HPDE6-E6E7 (cell line): ENCODE data around the gene ADIPOR2.
"Not testable (repeated sequence)": the region's sequence is repeated elsewhere in the genome, so short reads cannot be mapped to it uniquely, and the experiment has no call there.

Source experiments
- DNase-seq: peaks from one replicate; pipeline ENCODE4 v3.0.0; 2011; ENCODE audit warnings: missing footprints; ENCODE audit errors: extremely low spot score

ADIPOR2 gene

DNA sequence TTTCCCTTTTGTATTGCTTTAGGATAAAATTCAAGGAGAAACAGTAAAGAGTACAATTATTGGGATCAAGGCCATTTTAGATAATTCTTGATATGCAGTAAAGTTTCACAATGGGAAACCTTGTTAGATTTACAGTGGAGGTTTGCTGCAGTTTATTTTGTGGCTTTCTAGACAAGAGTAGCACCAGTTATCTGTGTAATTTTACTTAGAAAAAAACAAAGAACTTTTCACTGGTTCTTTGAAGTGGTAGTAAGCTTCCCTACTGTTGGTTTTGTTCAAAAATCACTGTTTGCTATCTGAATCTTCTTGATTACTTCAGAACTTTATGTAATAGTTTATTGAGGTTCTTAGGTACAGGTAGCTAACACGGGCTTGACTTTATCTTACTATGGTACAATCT, 42.0 kb downstream of the ADIPOR2 start:
- no peak for DNase-seq

- DNase-seq, result not testable (repeated sequence)
Observed at GRCh38 chr12:1733712-1734111, 42.8 kb downstream of the ADIPOR2 start.

DNA sequence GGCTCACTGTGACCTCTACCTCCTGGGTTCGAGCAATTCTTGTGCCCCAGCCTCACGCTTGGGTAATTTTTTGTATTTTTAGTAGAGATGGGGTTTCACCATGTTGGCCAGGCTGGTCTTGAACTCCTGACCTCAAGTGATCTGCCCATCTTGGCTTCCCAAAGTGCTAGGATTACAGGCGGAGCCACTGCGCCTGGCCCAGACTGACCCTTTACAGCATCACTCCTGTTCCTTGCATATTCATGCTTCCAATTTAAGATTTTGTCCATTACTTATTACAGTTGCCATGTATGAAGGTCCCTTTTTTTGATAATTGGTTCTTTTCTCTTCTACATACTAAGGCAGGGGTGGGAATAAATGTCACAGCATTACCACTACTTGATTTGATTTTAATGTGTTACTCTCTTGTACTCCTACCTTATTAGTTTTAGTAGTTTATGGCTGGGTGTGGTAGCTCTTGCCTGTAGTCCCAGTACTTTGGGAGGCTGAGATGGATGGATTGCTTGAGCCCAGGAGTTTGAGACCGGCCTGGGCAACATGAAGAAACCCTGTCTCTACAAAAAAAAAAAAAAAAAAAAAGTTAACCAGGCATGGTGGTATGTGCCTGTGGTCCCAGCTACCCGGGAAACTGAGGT, 46.9 kb downstream of the ADIPOR2 start:
- no peak for DNase-seq

GRCh38 chr12:1738446-1738845, 47.6 kb downstream of the ADIPOR2 start:
- no peak for DNase-seq

- DNase-seq, result no peak
Observed at GRCh38 chr12:1739368-1739767, 48.5 kb downstream of the ADIPOR2 start.

DNA sequence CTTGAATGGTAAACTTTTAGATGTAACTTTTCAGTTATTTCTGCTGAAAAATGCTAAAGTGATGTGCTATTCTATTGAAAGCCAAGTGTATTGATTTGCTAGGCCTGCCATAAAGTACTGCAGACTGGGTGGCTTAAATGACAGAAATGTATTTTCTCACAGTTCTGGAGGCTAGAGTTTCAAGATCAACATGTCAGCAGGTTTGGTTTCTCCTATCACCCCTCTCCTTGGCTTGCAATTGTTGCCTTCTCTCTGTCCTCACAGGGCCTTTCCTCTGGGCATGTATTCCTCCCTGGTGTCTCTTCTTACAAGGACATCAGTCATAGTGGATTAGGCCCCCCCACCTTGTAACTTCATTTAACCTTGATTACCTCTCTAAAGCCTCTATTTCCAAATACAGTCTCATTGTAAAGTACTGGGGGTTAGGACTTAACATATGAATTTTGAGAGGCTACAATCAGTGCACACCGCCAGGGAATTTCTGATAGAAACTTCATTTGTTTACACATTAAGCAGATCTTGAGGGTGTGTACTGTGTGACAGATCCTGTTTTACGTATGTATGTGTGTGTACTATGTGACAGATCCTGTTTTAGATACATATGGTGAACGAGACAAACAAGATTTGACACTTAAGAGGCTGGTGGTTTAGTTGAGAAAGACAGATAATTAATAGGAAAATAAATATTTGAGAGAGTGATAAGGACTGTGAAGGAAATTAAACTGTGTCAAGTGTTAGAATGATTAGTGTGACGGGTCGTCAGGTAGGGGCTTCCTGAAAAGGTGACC, 49.5 kb downstream of the ADIPOR2 start:
- DNase-seq, result no peak

DNA sequence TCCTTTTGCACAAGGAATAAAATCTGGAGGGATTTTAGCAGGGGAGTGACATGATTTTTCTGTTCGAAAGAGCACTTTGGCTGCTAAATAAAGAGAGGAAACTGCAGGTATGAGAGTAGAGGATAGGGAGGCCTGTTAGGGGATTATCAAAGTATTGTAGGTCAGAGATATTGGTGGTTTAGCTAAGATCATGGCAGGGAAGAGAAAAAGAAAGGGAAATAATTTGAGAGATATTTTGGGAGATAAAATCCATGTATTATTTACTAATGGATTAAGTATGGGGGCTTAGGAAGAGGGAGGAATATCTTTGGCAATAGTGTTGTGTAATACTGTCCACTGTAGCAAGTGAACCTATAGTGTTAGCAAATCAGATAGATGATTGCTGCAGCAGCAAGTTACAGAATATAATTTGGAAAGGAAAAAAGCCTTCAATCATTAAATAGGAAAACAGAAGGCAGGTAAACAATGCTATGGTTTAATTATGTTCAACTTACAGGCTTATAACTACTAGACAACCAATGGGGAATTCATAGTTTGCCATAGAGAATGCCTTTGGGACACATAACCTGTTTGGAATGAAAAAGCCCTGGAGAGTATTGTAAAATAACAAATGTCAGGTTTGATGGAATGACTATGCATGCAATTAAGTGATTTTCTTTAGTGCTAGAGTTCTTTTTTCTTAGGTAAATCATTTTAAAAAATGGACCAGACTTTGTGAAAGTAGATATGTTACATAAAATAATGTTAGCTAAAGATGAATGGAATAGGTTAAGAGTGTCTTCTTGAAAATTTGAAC, 50.5 kb downstream of the ADIPOR2 start:
- no peak for DNase-seq

GRCh38 chr12:1744932-1745331, 54.1 kb downstream of the ADIPOR2 start:
- no peak for DNase-seq

- no peak for DNase-seq
Observed at GRCh38 chr12:1747609-1748008, 56.7 kb downstream of the ADIPOR2 start.

GRCh38 chr12:1749019-1749418, 58.1 kb downstream of the ADIPOR2 start:
- no peak for DNase-seq

DNA sequence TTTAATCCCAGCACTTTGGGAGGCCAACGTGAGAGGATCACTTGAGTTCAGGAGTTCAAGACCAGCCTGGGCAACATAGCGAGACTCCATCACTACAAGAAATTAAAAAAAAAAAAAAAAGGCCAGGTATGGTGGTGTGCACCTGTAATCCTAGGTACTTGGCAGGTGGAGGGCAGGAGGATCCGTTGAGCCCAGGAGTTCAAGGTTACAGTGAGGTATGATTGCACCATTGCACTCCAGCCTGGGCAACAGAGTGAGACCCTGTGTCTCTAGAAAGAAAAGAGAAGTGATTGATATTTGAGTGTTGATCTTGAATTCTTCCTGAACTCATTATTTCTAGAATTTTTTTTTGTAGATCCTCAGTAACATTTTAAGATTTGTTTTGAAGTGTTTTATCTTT, 59.4 kb downstream of the ADIPOR2 start:
- no peak for DNase-seq

DNA sequence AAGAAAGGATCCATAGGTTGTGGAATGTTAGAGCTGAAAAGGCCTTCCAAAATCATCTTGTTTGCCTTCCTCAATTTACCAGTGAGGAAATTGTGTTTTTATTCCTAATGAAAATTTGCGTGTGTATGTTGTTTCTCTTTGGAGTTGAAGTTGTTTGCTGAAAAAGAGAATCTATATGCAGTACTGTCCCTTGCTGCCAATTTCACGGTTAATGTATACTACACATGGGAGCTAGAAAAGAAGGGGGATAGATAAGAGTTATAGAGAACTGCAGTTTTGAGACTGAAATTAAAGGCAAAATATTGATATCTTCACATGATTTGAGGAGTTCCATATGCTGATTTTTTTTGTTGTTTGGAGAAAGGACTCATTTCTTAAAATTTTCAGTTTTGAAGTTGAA, 67.5 kb downstream of the ADIPOR2 start:
- DNase-seq, result no peak

GRCh38 chr12:1758887-1759286, 68.0 kb downstream of the ADIPOR2 start:
- no peak for DNase-seq

GRCh38 chr12:1760566-1761382, 69.9 kb downstream of the ADIPOR2 start:
- peak; percentile 6 for DNase-seq

DNA sequence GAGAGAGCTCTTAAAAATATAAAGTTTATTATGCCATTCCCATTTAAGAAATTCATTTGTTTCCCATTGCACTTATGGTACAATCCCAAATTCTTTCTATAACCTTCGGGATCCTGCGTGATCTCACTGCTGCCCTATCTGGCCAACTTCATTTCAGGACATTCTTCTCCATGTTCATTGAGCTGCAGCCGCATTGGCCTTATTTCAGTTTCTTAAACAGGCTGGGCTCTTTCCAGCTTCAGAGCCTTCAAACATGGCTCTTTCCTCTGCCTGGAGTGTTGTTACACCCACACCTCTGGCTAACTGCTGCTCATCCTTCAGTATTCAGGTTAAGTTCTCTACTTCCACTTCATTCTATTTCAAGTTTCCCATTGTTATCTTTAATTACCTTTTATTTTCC, 71.0 kb downstream of the ADIPOR2 start:
- DNase-seq, result no peak

DNA sequence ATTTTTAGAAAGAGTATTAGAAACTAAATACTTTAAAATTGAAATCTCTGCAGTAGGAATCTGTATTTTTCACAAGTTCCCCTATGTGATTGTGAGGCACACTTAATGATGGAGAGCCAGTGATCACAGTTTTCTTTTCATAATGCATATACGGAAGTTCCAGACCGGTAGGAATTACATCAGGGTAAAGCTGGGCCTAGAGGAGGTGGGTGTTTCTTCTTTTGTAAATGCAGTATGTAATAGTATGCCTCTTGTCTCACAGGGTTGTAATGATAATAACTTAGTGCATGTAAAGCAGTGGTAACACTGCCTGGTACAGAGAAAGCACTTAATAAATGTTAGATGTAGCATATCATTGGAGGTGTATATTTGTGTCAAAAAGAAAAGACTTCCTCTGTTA, 72.3 kb downstream of the ADIPOR2 start:
- no peak for DNase-seq

DNA sequence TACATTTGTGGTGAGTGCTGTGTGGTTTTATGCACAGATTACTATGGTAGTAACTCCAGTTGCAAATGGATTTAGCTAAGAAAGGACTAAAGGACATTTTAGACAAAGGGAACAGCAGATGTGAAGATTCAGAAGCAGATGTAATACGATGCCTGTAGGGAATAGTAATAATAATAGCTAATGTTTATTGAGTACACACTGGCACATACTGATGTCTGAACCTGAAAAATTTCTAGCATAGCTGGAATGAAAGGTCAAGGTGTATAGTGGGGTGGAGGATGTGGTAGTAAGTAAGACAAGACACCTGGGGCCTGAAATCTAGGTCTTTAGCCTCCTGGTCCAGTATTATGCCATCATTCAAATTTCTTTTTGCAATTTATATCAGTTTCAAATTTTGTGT, 75.2 kb downstream of the ADIPOR2 start:
- no peak for DNase-seq

DNA sequence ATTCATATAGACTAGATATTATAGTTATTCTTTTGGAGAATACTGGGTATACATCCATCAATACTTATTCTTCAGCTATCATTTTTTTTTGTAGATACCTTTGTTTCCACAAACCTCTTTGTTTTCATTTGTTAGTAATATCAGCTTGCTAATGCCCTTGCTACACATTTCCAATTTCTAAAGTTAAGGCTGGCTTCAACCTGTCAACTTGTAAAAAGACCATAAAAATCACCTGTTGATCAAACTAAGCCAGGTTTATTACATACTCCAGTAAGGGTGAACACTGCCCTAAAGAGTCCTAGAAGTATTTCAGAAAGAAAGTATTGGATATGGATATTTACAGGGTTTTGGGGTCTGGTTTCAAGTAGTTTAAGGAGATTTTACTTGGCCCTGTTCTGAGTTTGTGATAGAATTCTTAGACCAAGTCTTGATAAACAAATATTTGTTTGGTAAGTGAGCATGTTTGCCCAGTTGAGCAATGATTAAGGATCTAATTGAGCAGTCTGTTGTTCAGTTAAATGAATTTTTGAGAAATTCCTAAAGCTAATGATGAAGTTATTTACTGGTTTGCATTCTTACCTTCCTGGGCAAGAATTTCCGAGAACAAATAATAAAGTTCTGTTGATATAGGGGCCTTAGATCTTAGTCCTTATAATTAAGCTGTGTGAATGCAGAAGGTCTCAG, 76.7 kb downstream of the ADIPOR2 start:
- DNase-seq, result no peak

- no peak for DNase-seq
Observed at GRCh38 chr12:1768615-1769014, 77.7 kb downstream of the ADIPOR2 start.

DNA sequence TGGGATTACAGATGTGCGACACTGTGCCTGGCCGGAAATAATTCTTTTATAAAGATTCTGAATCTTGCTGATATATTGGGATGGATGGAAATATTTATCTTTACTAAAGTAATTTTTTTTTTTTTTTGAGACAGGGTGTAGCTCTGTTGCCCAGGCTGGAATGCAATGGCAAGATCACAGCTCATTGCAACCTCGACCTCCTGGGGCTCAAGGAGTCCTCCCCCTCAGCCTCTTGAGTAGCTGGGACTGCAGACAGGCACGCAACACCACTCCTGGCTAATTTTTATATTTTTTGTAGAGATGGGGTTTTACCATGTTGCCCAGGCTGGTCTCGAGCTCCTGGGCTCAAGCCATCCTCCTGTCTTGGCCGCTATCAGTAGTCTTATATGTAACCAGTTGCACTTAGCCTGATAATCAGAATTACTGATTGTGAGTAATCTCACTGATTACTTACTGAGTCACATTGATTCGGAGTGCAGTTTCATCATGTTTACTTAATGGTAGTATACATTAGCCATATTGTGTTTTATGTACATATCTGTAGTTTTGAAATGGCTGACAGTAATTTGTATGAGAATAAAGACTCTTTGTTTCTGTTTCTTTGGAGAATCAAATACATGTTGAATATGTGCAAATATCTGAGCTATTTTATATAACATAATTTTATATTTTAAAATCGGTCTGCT, 79.1 kb downstream of the ADIPOR2 start:
- DNase-seq, result no peak
